ENCODE data around the gene PARN. TPM values are rescaled to one million over a fixed set of nuclear protein-coding genes. Genes with fewer than 3 reads are reported as not detected.

PARN gene
- total RNA-seq, 5 donors from 2014 or later (not counting 1 experiment from before 2014, with no cell fraction given): 34.4 to 42.7 (median 38.4) TPM

DNA sequence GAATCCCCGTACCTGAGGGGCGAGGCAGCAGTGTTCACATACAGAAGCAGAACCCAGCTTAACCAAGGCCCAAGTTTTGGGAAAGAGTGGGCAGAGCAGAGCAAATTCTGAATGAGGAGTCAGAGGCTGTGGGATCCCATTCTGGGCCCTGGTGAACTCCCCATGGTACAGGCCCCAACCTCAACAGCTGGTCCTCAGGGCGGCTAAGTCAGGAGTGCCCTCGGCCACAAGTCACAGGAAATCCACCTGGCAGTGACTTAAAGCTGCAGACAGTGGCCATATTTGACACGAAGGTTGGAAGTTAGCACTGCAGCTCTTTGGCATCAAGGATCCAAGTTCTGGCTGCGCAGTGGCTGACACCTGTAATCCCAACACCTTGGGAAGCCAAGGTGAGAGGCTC is 237.1 kb downstream of the PARN start:
- no peak overlapping the region for H3K4me3 ChIP-seq (ENCODE audit: control insufficient read depth in 1 of 2, extremely low read depth in 1 of 2, low read length in 1 of 2)
- DNase-seq (no peak), ATAC-seq (replicated peaks in 1 of 4) (no peak)
- H3K27me3 ChIP-seq (replicated peaks in 1 of 2; ENCODE audit: control insufficient read depth in 2 of 2, extremely low read depth in 1 of 2, insufficient read depth in 2 of 2, low read length in 1 of 2): no peaks in the 10 kb centered on the region
- Mint-ChIP-seq H3K4me3 (no peak overlapping the region), H3K36me3 (no peaks in the 10 kb centered on the region), H3K27me3 (no peaks in the 10 kb centered on the region), H3K9me3 (no peaks in the 10 kb centered on the region), H3K27ac (no peak overlapping the region), H3K4me1 (no peaks in the 10 kb centered on the region)
- H3K4me1 ChIP-seq (ENCODE audit: control insufficient read depth in 1 of 2, extremely low read depth in 1 of 2, insufficient read depth in 2 of 2, low read length in 2 of 2): no peaks in the 10 kb centered on the region
- no peaks in the 10 kb centered on the region for H3K9me3 ChIP-seq
- ChIA-PET CTCF (no interaction called here), POLR2A (no interaction called here)
- no peak overlapping the region for H3K27ac ChIP-seq (ENCODE audit: low read length)
- H3K36me3 ChIP-seq (ENCODE audit: control insufficient read depth in 2 of 2, extremely low read depth in 1 of 2, insufficient read depth in 1 of 2, low read length in 1 of 2): no peaks in the 10 kb centered on the region
- WGBS (ENCODE audit: insufficient coverage): 50% methylated on average over 4 of the region's 6 CpGs

DNA sequence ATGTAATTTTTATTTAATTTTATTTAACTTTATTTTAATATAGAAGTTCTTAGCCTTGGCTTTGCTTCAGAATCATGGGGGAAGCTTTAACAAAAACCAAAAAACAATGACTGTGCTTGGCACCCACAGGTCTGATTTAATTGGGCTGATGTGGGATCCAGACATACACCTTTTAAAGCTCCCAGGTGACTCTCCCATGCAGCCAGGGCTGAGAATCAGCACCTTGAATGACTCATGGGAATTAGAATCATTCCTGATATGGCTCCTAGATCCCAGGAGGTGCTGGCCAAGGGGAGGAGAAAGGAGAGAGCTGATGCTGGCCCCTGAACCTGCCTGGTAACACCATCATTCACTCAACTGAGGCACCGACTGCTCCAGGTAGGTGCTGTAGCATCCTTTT is 240.7 kb downstream of the PARN start:
- Histone ChIP-seq H3K4me1 (ENCODE audit: control insufficient read depth in 1 of 2, extremely low read depth in 1 of 2, insufficient read depth in 2 of 2, low read length in 2 of 2) (no peaks in the 10 kb centered on the region), H3K9me3 (no peaks in the 10 kb centered on the region), H3K4me3 (ENCODE audit: control insufficient read depth in 1 of 2, extremely low read depth in 1 of 2, low read length in 1 of 2) (no peak overlapping the region), H3K36me3 (ENCODE audit: control insufficient read depth in 2 of 2, extremely low read depth in 1 of 2, insufficient read depth in 1 of 2, low read length in 1 of 2) (no peaks in the 10 kb centered on the region), H3K27me3 (replicated peaks in 1 of 2; ENCODE audit: control insufficient read depth in 2 of 2, extremely low read depth in 1 of 2, insufficient read depth in 2 of 2, low read length in 1 of 2) (no peaks in the 10 kb centered on the region), H3K27ac (ENCODE audit: low read length) (no peak overlapping the region)
- DNase-seq: no peak
- 50% methylated on average over 1 of the region's 1 CpG for WGBS (ENCODE audit: insufficient coverage)
- Mint-ChIP-seq H3K4me3 (no peak overlapping the region), H3K9me3 (no peaks in the 10 kb centered on the region), H3K36me3 (no peaks in the 10 kb centered on the region), H3K4me1 (no peaks in the 10 kb centered on the region), H3K27ac (no peak overlapping the region), H3K27me3 (no peaks in the 10 kb centered on the region)
- CTCF ChIA-PET: no interaction called here
- no peak for ATAC-seq (replicated peaks in 1 of 4)
- POLR2A ChIA-PET: no interaction called here

- Histone ChIP-seq H3K27me3 (replicated peaks in 1 of 2; ENCODE audit: control insufficient read depth in 2 of 2, extremely low read depth in 1 of 2, insufficient read depth in 2 of 2, low read length in 1 of 2) (no peaks in the 10 kb centered on the region), H3K9me3 (no peaks in the 10 kb centered on the region), H3K4me1 (ENCODE audit: control insufficient read depth in 1 of 2, extremely low read depth in 1 of 2, insufficient read depth in 2 of 2, low read length in 2 of 2) (no peaks in the 10 kb centered on the region), H3K27ac (ENCODE audit: low read length) (no peak overlapping the region), H3K4me3 (ENCODE audit: control insufficient read depth in 1 of 2, extremely low read depth in 1 of 2, low read length in 1 of 2) (no peak overlapping the region), H3K36me3 (ENCODE audit: control insufficient read depth in 2 of 2, extremely low read depth in 1 of 2, insufficient read depth in 1 of 2, low read length in 1 of 2) (no peaks in the 10 kb centered on the region)
- CTCF ChIA-PET: no interaction called here
- 90% methylated on average over 6 of the region's 7 CpGs for WGBS (ENCODE audit: insufficient coverage)
- H3K9me3 Mint-ChIP-seq: no peaks in the 10 kb centered on the region
- H3K4me3 Mint-ChIP-seq: no peak overlapping the region
- H3K4me1 Mint-ChIP-seq: no peaks in the 10 kb centered on the region
- no peak overlapping the region for H3K27ac Mint-ChIP-seq
- ATAC-seq (replicated peaks in 1 of 4) (no peak), DNase-seq (no peak)
- no peaks in the 10 kb centered on the region for H3K36me3 Mint-ChIP-seq
- POLR2A ChIA-PET: no interaction called here
- no peaks in the 10 kb centered on the region for H3K27me3 Mint-ChIP-seq
These were observed 241.8 kb downstream of the PARN start for GRCh38 chr16:14388243-14388642.

DNA sequence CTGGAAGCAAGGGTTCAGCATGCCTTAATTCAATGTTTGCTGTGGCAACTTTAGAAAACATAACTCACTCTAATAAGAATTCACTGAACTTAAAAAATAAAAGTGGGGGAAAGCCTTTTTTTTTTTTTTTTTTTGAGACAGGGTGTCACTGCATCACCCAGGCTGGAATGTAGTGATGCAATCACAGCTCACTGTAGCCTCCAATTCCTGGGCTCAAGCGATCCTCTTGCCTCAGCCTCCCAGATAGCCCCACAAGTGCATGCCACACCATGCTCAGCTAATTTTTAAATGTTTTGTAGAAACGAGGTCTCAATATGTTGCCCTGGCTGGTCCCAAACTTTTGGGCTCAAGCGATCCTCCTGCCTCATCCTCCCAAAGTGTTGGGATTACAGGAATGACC is 243.9 kb downstream of the PARN start:
- H3K4me3 Mint-ChIP-seq: no peak overlapping the region
- H3K27me3 Mint-ChIP-seq: peaks cover 0 to 2% of the 10 kb centered on the region in 2 donors
- Histone ChIP-seq H3K9me3 (no peaks in the 10 kb centered on the region), H3K36me3 (ENCODE audit: control insufficient read depth in 2 of 2, extremely low read depth in 1 of 2, insufficient read depth in 1 of 2, low read length in 1 of 2) (no peaks in the 10 kb centered on the region), H3K4me3 (ENCODE audit: control insufficient read depth in 1 of 2, extremely low read depth in 1 of 2, low read length in 1 of 2) (no peak overlapping the region), H3K27me3 (replicated peaks in 1 of 2; ENCODE audit: control insufficient read depth in 2 of 2, extremely low read depth in 1 of 2, insufficient read depth in 2 of 2, low read length in 1 of 2) (no peaks in the 10 kb centered on the region), H3K27ac (ENCODE audit: low read length) (no peak overlapping the region), H3K4me1 (ENCODE audit: control insufficient read depth in 1 of 2, extremely low read depth in 1 of 2, insufficient read depth in 2 of 2, low read length in 2 of 2) (no peaks in the 10 kb centered on the region)
- H3K9me3 Mint-ChIP-seq: no peaks in the 10 kb centered on the region
- ChIA-PET CTCF (no interaction called here), POLR2A (no interaction called here)
- H3K36me3 Mint-ChIP-seq: no peaks in the 10 kb centered on the region
- no peak for ATAC-seq (replicated peaks in 1 of 4)
- no CpG with 5 or more reads among the region's 3 CpGs for WGBS (ENCODE audit: insufficient coverage)
- DNase-seq: no peak
- H3K4me1 Mint-ChIP-seq: no peaks in the 10 kb centered on the region
- no peak overlapping the region for H3K27ac Mint-ChIP-seq

Other genes starting within 250 kb of the PARN start
- gene BFAR, start 2.7 kb upstream of the PARN start, total RNA-seq: 10 to 100 TPM; 36.6 to 72.8 (median 60.9) TPM
- gene PLA2G10, start 64.0 kb upstream of the PARN start, total RNA-seq: under 1 TPM in 1 of 5 donors, not detected in 4; 0.29 TPM
- 1 to 10 TPM; 1.2 to 10.0 (median 2.8) TPM for gene NPIPA3, start 73.2 kb upstream of the PARN start, total RNA-seq
- 1 to 10 TPM; 1.9 to 3.2 (median 2.4) TPM for gene NPIPA2, start 112.3 kb upstream of the PARN start, total RNA-seq
- gene NOMO1, start 203.5 kb upstream of the PARN start, total RNA-seq: 10 to 100 TPM; 32.5 to 38.4 (median 34.9) TPM

Data from T-cell (primary cell).